HUES64 (cell line): ENCODE results near the gene CYSRT1.
"Not testable (repeated sequence)": the region's sequence is repeated elsewhere in the genome, so short reads cannot be mapped to it uniquely, and the experiment has no call there.

Experiments
- H3K27ac ChIP-seq: 2 replicates; pipeline ENCODE4 v1.7.0; 2013; ENCODE audit warnings: low read depth, low read length, inconsistent platforms
- H3K27me3 ChIP-seq: 2 replicates; pipeline ENCODE4 v1.6.1; 2013; ENCODE audit warnings: mild to moderate bottlenecking, low read length; ENCODE audit not compliant: insufficient read depth
- H3K36me3 ChIP-seq: 2 replicates; pipeline ENCODE4 v1.6.1; 2013; ENCODE audit warnings: mild to moderate bottlenecking, low read length; ENCODE audit not compliant: insufficient read depth
- H3K4me1 ChIP-seq: 2 replicates; pipeline ENCODE4 v1.6.1; 2013; ENCODE audit warnings: mild to moderate bottlenecking, low read length, moderate library complexity; ENCODE audit not compliant: insufficient read depth
- H3K4me3 ChIP-seq: 2 replicates; pipeline ENCODE4 v1.5.1; 2013; ENCODE audit warnings: mild to moderate bottlenecking, low read length, moderate library complexity
- H3K9ac ChIP-seq: 2 replicates; pipeline ENCODE4 v1.6.1; 2013; ENCODE audit warnings: mild to moderate bottlenecking, low read depth, low read length
- H3K9me3 ChIP-seq: 2 replicates; pipeline ENCODE4 v1.6.1; 2013; ENCODE audit warnings: low read depth, low read length; ENCODE audit not compliant: insufficient read depth
- WGBS: fragments of 150-250, 120-280 bp; methylation state at CpG from one replicate; pipeline ENCODE4 v1.1.7; 2013; ENCODE audit warnings: missing lambda C conversion rate; 5-methylcytosine and 5-hydroxymethylcytosine counted together

CYSRT1 gene

DNA sequence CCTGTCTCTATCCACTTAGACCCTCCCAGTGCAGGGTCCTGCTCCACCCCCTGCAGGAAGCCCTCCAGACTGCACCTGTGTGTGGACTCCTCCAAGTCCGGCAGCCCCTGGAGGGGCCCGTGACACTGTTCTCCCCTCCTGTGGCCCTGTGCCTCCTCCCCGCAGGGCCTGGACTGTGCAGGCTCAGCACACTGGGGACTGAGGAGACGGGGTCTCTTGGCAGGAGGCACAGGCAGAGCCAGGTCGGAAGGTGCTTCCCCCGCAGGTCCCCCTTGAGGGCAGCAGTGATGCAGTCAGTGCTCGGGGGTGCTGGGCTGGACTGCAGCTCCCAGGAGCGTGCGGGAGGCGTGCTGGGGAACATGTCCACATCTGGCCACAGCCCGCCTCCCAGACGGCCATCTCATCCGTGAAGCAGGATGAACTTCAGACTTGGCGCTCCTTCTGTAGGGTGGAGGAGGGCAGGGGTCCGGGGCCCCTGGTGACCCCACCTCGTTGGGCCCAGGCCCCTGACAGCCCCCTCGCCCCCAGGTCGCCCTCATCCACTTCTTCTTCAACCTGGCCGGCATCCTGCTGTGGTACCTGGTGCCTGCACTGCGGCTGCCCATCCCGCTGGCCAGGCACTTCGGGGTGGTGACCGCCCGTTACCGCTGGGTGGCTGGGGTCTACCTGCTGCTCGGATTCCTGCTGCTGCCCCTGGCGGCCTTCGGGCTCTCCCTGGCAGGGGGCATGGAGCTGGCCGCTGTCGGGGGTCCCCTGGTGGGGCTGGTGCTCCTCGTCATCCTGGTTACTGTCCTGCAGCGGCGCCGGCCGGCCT is 10.7 kb downstream of the CYSRT1 start:
- no peak overlapping the region for H3K4me3 ChIP-seq
- H3K4me1 ChIP-seq, result peaks cover 6% of the 10 kb centered on the region
- H3K27me3 ChIP-seq, result no peaks in the 10 kb centered on the region
- H3K9ac ChIP-seq, result no peak overlapping the region
- H3K36me3 ChIP-seq, result no peaks in the 10 kb centered on the region
- no peaks in the 10 kb centered on the region for H3K9me3 ChIP-seq
- 84% methylated on average over 35 of the region's 35 CpGs for WGBS
- H3K27ac ChIP-seq, result no peak overlapping the region

DNA sequence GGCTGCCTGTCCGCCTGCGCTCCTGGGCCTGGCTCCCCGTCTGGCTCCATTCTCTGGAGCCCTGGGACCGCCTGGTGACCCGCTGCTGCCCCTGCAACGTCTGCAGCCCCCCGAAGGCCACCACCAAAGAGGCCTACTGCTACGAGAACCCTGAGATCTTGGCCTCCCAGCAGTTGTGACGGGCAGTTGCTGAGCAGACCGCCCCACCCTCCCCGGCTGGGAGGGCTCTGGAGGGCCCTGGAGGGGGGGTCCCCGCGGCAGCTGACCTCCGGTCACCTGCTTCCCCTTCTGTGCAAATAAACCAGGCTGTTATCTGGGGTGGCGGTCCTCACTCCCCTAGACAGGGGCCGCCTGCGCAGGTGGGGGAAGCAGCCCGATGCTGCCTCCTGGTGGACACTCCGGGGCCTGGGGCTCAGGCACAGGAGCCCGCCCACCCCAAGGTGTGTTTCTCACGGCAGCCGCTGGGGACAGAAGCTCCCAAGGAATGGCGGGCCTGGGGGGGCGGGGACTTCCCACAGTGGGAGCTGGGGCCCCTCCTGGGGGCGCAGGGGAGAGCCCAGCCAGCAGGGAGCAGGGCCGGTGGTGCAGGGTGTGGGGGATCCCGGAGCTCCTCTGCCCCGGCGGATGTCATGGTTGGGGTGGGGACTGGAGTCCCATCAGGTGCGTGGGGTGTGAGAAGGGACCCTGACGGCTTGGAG is 11.4 kb downstream of the CYSRT1 start:
- Histone ChIP-seq H3K4me3 (no peak overlapping the region), H3K4me1 (peaks cover 6% of the 10 kb centered on the region), H3K9ac (no peak overlapping the region), H3K36me3 (no peaks in the 10 kb centered on the region), H3K27ac (no peak overlapping the region), H3K27me3 (no peaks in the 10 kb centered on the region), H3K9me3 (no peaks in the 10 kb centered on the region)
- 32% methylated on average over 31 of the region's 31 CpGs for WGBS

DNA sequence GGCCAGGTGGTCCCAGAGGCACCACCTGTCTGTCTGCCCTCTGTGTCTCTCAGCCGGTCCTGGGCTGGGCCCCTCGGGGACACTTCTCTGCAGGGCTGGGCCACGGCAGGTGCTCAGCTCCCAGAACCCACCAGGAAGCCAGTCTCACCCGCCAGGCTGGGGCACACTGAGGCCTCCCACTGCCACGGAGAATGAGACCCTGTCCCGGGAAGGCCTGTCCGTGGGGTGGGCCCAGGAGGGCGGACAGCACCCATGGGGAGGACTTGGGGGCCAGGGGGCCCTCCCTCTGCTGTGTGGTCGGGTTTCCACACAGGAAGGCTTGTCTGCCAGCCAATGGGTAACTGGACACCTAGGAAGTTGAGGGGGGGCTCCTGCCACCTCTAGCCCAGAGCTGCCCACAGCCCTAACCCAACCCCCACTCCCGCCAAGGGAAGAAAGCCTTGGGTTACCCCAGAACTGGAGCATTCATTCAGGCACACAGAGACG is 12.0 kb downstream of the CYSRT1 start:
- Histone ChIP-seq H3K36me3 (peaks cover 2% of the 10 kb centered on the region), H3K9me3 (no peaks in the 10 kb centered on the region), H3K27ac (no peak overlapping the region), H3K4me1 (peaks cover 6% of the 10 kb centered on the region), H3K4me3 (no peak overlapping the region), H3K9ac (no peak overlapping the region), H3K27me3 (no peaks in the 10 kb centered on the region)
- WGBS, result 63% methylated on average over 11 of the region's 11 CpGs

DNA sequence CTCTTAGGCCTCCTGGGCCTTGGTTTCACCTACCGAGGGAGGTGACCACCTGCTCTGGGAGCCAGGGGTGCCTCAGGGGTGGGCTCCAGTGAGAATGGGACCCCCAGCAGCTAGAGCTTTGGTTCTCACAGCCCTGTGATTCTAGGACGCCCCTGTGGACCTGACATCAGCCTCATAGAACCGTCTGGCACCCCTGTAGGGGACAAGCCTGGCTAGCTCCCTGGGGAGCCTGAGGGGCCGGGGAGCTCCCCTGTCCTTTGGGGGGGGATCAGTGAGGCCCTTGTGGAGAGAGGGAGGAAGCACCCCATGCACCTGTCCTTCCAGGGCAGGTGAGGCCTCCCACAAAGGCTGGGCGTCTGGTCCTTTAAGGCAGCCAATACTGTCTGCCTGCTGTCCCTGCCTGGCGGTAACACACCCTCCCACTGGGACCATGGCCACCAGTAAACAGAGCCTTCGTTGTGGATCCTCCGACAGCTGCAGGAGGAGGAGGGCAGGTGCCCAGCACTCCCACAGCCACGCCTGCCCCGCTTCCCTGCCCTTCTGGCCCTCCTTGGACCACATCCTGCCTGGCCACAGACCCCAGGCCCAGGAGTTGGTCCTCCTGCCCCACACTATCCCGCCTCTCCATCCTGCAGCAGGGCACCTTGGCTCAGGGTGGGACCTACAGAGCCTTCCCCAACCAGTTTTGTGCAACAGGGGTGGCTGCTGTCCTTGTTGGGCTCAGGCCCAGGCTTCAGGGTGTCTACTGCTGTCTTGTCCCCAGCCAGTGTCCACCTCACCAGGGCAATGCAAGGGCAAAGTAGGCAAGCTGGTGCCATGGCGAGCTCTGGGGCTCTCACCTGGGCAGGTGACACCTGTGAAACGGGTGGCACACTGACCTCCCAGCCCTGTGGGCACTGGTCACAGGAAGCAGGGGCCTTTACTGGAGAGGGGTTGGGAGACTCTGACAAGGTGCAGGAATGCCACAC is 13.1 kb downstream of the CYSRT1 start:
- no peaks in the 10 kb centered on the region for H3K9me3 ChIP-seq
- WGBS, result 76% methylated on average over 13 of the region's 13 CpGs
- H3K27ac ChIP-seq, result no peak overlapping the region
- no peak overlapping the region for H3K9ac ChIP-seq
- H3K4me3 ChIP-seq, result no peak overlapping the region
- H3K27me3 ChIP-seq, result no peaks in the 10 kb centered on the region
- peaks cover 12% of the 10 kb centered on the region for H3K36me3 ChIP-seq
- H3K4me1 ChIP-seq, result peaks cover 10% of the 10 kb centered on the region

DNA sequence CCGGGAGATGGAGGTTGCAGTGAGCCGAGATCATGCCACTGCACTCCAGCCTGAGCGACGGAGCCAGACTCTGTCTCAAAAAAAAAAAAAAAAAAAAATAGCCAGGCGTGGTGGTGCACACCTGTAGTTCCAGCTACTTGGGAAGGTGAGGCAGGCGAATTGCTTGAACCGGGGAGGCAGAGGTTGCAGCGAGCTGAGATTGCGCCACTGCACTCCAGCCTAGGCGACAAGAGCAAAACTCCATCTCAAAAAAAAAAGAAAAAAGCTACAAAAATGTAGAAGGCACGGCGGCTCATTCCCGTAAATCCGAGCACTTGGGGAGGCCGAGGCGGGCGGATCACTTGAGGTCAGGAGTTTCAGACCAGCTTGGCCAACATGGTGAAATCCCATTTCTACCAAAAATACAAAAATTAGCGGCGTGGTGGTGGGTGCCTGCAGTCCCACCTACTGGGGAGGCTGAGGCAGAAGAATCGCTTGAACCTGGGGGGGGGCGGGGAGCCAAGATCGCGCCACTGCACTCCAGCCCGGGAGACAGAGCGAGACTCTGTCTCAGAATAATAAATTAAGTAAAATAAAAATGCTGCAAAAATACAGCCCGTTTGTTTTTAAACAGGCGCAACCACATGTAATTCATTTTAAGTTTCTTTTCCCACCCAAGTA is 14.7 kb downstream of the CYSRT1 start:
- H3K9me3 ChIP-seq, H3K27me3 ChIP-seq: not testable (repeated sequence)
- 69% methylated on average over 23 of the region's 27 CpGs for WGBS
- H3K36me3 ChIP-seq, result peaks cover 22% of the 10 kb centered on the region
- peaks cover 20% of the 10 kb centered on the region for H3K4me1 ChIP-seq
- peak overlapping the region; percentile 89 for H3K9ac ChIP-seq
- peak overlapping the region; percentile 83 for H3K4me3 ChIP-seq
- H3K27ac ChIP-seq, result peak overlapping the region; percentile 95

DNA sequence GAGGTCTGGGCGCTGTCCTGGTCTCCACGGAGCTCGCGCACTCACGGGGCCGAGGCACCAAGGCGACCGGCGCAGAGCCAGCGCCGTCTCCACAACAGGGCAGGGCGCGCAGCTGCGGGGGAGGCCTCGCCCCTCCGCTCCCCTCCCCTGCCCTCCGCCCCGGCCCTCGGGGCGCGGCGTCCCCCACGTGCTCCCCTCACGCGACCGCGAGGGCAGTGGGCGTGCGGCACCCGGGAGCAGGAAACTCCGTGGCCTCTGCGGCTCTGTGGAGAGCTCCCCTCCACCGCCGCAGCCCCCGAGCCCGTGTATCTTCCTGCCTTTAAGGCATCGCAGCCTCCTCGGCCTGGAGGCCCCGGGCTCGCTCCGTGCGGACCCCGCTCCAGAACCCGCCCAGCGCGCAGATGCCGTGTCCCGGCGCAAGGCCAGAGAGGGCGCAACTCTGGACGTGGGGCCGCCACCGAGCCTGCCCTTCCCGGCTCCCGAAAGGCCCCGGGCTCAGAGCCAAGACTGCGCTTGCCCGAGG is 15.4 kb downstream of the CYSRT1 start:
- Histone ChIP-seq H3K27ac (peak overlapping the region; percentile 95), H3K4me1 (peaks cover 20% of the 10 kb centered on the region), H3K36me3 (peaks cover 22% of the 10 kb centered on the region), H3K27me3 (no peaks in the 10 kb centered on the region), H3K9me3 (no peaks in the 10 kb centered on the region), H3K9ac (peak overlapping the region; percentile 89), H3K4me3 (peak overlapping the region; percentile 83)
- WGBS, result under 1% methylated on average over 58 of the region's 58 CpGs

DNA sequence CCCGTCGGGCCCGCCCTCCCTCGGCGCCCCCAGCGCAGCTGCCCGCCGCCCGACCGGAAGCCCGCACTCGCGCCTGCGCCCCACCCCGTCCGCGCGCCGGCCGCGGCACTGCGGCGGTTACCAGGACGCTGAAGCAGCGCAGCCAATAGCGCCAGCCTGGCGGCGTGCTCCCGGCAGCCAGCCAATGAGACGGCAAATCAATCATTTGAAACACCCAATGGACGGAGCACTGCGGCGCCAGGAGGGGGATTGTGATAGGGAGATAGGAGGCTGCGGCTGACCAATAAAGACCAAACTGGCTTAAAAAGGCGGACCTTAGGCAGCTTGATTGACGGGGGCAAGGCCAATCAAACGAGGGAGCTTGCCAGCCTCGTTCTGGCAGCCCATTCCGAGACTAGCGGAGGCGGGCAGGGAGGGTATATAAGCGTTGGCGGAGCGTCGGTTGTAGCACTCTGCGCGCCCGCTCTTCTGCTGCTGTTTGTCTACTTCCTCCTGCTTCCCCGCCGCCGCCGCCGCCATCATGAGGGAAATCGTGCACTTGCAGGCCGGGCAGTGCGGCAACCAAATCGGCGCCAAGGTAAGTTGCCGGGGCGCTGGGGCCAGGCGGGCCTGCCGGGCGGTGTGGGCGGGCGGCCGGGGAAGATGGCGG is 16.0 kb downstream of the CYSRT1 start, which contains the start of gene TUBB4B:
TUBB4B (plus strand) TSS at position 447 of the 649 bp plus-strand sequence; CDS start at position 521, 74 bp downstream.
- Histone ChIP-seq H3K36me3 (peaks cover 22% of the 10 kb centered on the region), H3K4me3 (peak within 1 kb of the TSS; percentile 83), H3K9me3 (no peaks in the 10 kb centered on the region), H3K9ac (peak within 1 kb of the TSS; percentile 89), H3K27ac (peak within 1 kb of the TSS; percentile 95), H3K4me1 (peaks cover 20% of the 10 kb centered on the region), H3K27me3 (no peaks in the 10 kb centered on the region)
- WGBS, result under 1% methylated on average over 67 of the region's 67 CpGs

DNA sequence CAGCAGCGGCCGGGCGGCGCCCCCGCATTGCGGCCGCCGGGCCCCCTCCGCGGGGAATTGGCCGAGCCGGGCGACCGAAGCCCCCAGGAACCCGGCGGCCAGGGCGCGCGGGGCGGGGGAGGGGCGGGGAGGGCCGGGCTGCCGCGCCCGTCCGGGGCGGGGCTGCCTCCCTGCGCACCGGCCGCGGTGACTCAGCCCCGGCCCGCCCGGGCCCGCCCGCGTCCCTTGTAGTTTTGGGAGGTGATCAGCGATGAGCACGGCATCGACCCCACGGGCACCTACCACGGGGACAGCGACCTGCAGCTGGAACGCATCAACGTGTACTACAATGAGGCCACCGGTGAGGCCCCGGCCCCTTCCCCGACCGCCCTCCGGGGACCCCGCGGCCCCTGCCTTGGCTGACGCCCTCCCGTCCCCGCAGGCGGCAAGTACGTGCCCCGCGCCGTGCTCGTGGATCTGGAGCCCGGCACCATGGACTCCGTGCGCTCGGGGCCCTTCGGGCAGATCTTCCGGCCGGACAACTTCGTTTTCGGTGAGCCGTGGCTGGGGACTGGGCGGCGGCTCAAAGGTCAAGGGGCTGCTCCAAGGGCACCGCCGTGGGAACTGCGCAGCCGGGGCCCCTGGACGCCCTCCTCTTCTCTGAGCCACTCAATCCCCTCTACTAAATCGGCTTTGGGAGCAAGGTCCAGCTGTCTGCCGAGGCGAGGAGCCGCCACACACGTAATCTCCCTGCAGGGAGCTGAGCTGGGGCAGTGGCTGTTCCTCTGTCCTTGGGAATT is 16.7 kb downstream of the CYSRT1 start:
- H3K27ac ChIP-seq, result peak overlapping the region; percentile 61; the same call in 1 of the 2 replicates
- no peaks in the 10 kb centered on the region for H3K9me3 ChIP-seq
- H3K9ac ChIP-seq, result peak overlapping the region; percentile 82
- no peaks in the 10 kb centered on the region for H3K27me3 ChIP-seq
- peaks cover 19% of the 10 kb centered on the region for H3K4me1 ChIP-seq
- peaks cover 22% of the 10 kb centered on the region for H3K36me3 ChIP-seq
- 2% methylated on average over 83 of the region's 83 CpGs for WGBS
- peak overlapping the region; percentile 81 for H3K4me3 ChIP-seq

DNA sequence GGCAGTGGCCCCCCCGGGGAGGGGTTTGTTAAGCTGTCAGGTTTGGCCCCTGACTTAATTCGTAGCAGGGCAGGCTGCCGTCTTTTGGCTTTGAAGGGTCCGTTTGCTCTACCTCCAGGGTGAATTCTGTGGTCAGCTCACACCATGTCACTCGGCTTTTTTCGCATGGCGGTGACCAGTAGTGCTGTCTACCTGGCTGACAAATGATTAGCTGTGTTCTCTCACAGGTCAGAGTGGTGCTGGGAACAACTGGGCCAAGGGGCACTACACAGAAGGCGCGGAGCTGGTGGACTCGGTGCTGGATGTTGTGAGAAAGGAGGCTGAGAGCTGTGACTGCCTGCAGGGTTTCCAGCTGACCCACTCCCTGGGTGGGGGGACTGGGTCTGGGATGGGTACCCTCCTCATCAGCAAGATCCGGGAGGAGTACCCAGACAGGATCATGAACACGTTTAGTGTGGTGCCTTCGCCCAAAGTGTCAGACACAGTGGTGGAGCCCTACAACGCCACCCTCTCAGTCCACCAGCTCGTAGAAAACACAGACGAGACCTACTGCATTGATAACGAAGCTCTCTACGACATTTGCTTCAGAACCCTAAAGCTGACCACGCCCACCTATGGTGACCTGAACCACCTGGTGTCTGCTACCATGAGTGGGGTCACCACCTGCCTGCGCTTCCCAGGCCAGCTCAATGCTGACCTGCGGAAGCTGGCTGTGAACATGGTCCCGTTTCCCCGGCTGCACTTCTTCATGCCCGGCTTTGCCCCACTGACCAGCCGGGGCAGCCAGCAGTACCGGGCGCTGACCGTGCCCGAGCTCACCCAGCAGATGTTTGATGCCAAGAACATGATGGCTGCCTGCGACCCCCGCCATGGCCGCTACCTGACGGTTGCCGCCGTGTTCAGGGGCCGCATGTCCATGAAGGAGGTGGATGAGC is 17.6 kb downstream of the CYSRT1 start:
- Histone ChIP-seq H3K4me1 (peaks cover 14% of the 10 kb centered on the region), H3K4me3 (peak overlapping the region; percentile 81), H3K9me3 (no peaks in the 10 kb centered on the region), H3K27me3 (no peaks in the 10 kb centered on the region), H3K27ac (no peak overlapping the region), H3K9ac (peak overlapping the region; percentile 82), H3K36me3 (peaks cover 22% of the 10 kb centered on the region)
- 85% methylated on average over 36 of the region's 36 CpGs for WGBS
